Bone marrow (tissue), 2 donors: ENCODE measurements around the gene GOLGA8M.
"Not testable (repeated sequence)": the region's sequence is repeated elsewhere in the genome, so short reads cannot be mapped to it uniquely, and the experiment has no call there.

Experiments used
- DNase-seq, 2 donors: peaks; one replicate each; lab custom pipeline; 2025; lab: John Stamatoyannopoulos, UW

GOLGA8M gene

GRCh38 chr15:28660750-28661149 is 51.5 kb downstream of the GOLGA8M start:
- not testable (repeated sequence) for DNase-seq

- DNase-seq: not testable (repeated sequence)
Observed at GRCh38 chr15:28656018-28656360, 56.2 kb downstream of the GOLGA8M start.

GRCh38 chr15:28655329-28656017 is 56.7 kb downstream of the GOLGA8M start:
- not testable (repeated sequence) for DNase-seq

GRCh38 chr15:28654194-28654593 is 58.0 kb downstream of the GOLGA8M start:
- not testable (repeated sequence) for DNase-seq

- DNase-seq: not testable (repeated sequence)
Observed at GRCh38 chr15:28652538-28652937, 59.7 kb downstream of the GOLGA8M start.
